ENCODE results near the gene TAL1. TPM values are rescaled to one million over a fixed set of nuclear protein-coding genes. Genes with fewer than 3 reads are reported as not detected.

The TAL1 gene
- total and polyA plus RNA-seq, 2 donors (not counting 3 experiments of a cell fraction or from before 2014, with no cell fraction given) = 36.7 to 52.4 TPM

DNA sequence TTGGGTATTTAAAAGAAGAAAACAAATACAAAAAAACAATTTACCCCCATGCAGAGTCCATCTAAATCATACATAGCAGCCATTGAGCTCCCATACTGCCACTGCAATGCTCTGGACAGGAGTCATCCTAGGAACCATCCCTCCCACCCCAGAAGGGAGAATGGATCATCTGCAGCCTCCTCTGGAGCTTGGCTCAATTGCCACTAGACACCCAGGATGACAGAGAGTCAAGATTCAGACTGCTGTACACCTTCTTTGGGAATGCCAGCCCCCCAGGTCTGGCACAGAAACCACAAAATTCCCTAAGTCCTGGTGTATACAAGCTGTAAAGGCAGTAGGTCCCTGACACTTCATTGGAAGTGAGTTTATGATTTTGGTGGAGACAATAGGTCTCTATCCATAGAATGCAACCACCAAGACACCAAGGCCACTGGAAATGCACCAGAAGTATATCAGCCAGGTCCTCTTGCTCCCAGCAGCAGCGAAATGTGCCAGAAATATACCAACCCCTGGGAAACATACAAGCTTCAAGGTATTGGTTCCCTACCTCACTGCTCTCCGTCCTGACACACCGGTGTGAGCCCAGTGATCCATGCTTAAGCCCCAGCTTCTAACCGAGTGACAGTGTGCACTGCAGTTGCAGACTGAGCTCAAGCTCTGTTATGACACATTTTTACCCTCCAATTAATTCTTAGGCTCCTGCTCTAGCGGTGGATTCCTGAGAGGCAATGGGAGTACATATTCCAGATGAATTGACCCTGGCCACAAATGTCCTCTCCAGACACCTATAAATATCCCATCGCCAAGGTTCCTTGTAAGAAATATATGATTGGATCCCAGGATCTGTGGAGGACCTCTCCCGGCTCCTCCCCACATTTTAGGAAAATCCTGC is 4.4 kb downstream of the TAL1 start:
- Histone ChIP-seq H4K20me1 (replicated peaks; ENCODE audit: control insufficient read depth, extremely low read depth, insufficient read depth, low read length) (no peaks in the 10 kb centered on the region), H3K9ac (replicated peaks; ENCODE audit: extremely low read depth, insufficient read depth, low read length) (peak overlapping the region; percentile 94), H3K4me3 (replicated peaks in 1 of 3; ENCODE audit: insufficient read depth in 1 of 3, low read depth in 1 of 3, low read length in 3 of 3) (peak overlapping the region; percentile 62 to 94 (median 93)), H3K9me1 (replicated peaks; ENCODE audit: control insufficient read depth, extremely low read depth, insufficient read depth, low read length) (no peaks in the 10 kb centered on the region), H3K4me2 (ENCODE audit: insufficient read depth, low read length) (peak overlapping the region; percentile 97), H3K79me2 (ENCODE audit: control insufficient read depth, insufficient read depth, low read length) (peaks cover 72% of the 10 kb centered on the region), H3K27ac (ENCODE audit: insufficient read depth, low read depth, low read length) (peak overlapping the region; percentile 82), H3K36me3 (ENCODE audit: control insufficient read depth in 2 of 2, extremely low read depth in 1 of 2, insufficient read depth in 2 of 2, low read length in 2 of 2) (peaks cover 6 to 13% of the 10 kb centered on the region in 2 experiments), H3K27me3 (ENCODE audit: control insufficient read depth in 2 of 2, insufficient read depth in 2 of 2, low read length in 2 of 2) (no peaks in the 10 kb centered on the region), H3K4me1 (ENCODE audit: control insufficient read depth, extremely low read depth, insufficient read depth, low read length) (peaks cover 41% of the 10 kb centered on the region), H3K9me3 (replicated peaks; ENCODE audit: control insufficient read depth, insufficient read depth, low read length) (no peaks in the 10 kb centered on the region), H2AFZ (ENCODE audit: low read depth, low read length) (no peak overlapping the region)
- CTCF ChIA-PET = interaction anchor here (1.0 to 7.0 kb wide), 11 partner anchors 8 to 210 kb away, joined by 3 to 76 read pairs (median 4); partner anchors contain the start of gene FOXD2
- FAIRE-seq (peak; percentile 83), DNase-seq (ENCODE audit: low read depth, low spot score) (peak; percentile 36)
- dilution Hi-C loops (cut with MboI; ENCODE audit: extremely low pct_ligation_motif_present, low sequenced_read_pairs) (no loop called here), intact Hi-C loops (cut with micrococcal nuclease) (loop anchor here (2.0 kb wide), 1 partner anchor 35 kb away; no protein-coding TSS in a partner anchor)
- no peak for TF ChIP-seq FOS (IDR thresholded peaks at IDR 0.05; ENCODE audit: borderline replicate concordance, insufficient read depth, low read length)
- TF ChIP-seq JUN (IDR thresholded peaks at IDR 0.05; ENCODE audit: borderline replicate concordance, insufficient read depth, insufficient read length, low read depth) = no peak
- no peak for TF ChIP-seq POLR2AphosphoS5 (IDR thresholded peaks at IDR 0.05; ENCODE audit: insufficient read depth, low read depth, low read length)
- TF ChIP-seq MYC (IDR thresholded peaks at IDR 0.05; ENCODE audit: low read depth, low read length) = no peak
- no peak for TF ChIP-seq POLR2A (IDR thresholded peaks at IDR 0.05; ENCODE audit: low read depth, low read length)
- no peak for TF ChIP-seq GATA2 (IDR thresholded peaks at IDR 0.05; ENCODE audit: insufficient read depth, insufficient read length, low read depth, low read length)
- no peak for TF ChIP-seq MAX (IDR thresholded peaks at IDR 0.05; ENCODE audit: insufficient read depth, insufficient read length)
- no peak for TF ChIP-seq CTCF (IDR thresholded peaks at IDR 0.05; ENCODE audit: extremely low read depth in 1 of 2, insufficient read depth in 1 of 2, low read depth in 1 of 2, low read length in 2 of 2)
- no peak for TF ChIP-seq EZH2 (IDR thresholded peaks at IDR 0.05; ENCODE audit: borderline replicate concordance, low read depth, low read length, severe bottlenecking)
- BruUV-seq (replicated peaks) = no TSS peak
- POLR2A ChIA-PET = interaction anchor here (0.6 to 3.0 kb wide), 5 partner anchors 14 to 86 kb away, joined by 3 to 25 read pairs (median 5); partner anchors contain the start of gene STIL
